Ureter (tissue), 1 donor: ENCODE results near the gene SNX27. TPM values are rescaled to one million over a fixed set of nuclear protein-coding genes. Genes with fewer than 3 reads are reported as not detected.

ENCODE experiments used
- DNase-seq: peaks from one replicate; pipeline ENCODE4 v3.0.0-alpha.2; 2020; ENCODE audit warnings: low spot score
- total RNA-seq: library from RNA; stranded (reverse); gene quantifications from one replicate; pipeline ENCODE4 v1.2.4, GENCODE V29; 2023
- donor health status: DM: yes; HTN: yes; CAD: no.

SNX27 gene
- total RNA-seq, 1 donor from 2014 or later: 48.9 TPM

DNA sequence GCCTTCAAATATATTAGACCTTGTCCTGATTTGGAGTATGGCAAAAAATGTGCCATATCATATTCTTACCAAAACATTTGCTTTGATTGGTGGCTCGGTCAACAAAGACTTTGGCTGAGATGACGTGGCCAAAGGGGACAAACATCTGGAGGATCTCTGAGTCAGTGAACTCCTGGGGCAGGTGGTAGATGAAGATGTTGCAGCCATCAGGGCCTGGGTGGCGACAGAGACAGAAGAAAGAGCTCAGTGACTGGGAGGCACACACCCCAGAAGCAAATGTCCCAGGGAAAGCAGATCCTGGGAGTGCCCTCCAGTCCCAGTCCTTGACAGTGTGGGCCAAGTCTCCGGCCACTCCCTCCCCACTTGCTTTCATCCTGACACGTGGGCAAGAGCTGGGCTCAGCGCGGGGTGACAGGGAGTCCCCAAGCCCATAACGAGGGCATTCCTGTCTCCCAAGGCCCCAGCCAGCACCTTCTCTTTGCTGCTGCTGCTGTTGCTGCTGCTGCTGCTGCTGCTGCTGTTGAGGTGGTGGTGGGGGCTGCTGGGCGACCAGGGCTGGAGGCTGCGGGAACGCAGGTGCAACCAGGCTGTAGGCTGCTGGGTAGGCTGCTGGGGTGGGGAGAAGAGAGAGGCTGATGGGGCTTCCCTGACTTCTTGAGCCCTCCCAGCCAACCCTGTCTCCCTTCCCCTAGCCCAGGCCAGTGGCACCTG, 94.1 kb downstream of the SNX27 start:
- DNase-seq: no peak

DNA sequence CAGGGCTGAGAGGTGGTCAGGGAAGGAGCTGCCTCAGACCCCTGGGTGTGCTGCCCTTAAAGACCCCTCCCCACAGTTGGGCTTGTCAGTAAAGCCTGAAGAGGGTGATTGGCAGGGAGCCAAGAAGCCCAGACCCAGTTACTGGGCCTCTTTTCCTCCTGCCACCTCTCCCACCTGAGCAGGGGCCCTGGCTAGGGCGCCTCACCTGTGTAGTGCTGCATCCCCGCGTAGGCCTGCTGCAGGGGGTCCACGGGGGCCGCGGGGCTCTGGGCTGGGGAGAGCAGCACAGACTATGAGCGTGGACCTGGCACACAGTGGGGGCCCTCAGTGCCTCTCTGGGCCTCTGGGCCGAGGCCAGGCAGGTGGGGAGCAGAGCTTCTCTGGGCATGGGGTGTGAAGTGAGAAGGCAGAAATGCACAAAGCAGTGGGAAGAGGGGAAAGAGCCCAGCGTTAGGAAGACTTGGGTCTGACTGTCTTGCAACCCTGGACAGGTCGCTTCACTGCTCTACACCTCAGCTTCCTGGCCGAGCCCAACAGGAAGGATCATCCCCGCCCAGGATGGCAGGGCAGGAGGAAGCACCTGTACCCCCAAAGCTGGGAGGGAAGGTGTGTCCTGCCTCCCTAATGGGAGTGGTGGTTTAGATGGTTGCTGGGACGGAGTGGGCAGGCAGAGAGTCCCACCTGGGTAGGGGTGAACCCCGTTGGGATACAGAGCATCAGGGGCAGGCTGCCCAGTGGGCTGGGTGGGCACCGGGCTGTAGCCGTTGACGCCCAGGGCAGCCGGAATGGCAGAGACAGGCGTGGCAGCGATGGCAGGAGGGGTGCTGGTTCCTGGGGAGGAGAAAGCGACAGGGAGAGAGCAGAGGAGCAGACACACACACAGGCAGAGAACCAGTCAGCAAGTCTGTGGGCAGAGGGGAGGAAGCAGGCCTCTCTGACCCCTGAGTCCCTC, 94.9 kb downstream of the SNX27 start:
- DNase-seq: no peak

DNA sequence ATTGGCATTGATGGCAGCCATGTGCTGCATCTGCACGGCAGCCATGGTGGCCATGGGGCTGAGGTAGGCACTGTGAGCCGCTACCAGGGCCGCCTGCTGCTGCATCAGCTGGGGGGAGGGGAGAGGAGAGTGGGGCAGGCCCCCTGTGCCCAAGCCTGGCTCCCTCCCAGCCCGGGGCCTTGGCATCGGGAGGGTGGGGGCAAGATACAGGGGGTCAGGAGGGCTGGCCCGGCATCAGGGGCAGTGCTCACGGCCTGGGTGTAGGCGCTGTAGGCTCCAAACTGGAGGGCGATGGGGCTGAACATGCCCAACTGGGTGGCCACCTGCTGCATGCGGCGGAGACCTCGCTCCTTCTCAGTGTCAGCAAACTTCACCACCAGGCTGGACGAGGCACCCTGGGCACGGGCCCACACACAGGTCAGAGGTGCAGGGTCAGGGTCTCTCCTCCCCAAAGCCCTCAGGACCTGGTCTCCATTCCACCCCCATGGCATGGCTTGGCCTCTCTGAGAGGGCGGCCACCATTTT, 95.8 kb downstream of the SNX27 start:
- DNase-seq: no peak

GRCh38 chr1:151708891-151709290, 97.0 kb downstream of the SNX27 start:
- DNase-seq: no peak

- DNase-seq: no peak
These were observed 98.5 kb downstream of the SNX27 start for GRCh38 chr1:151710187-151710840.

- no peak for DNase-seq
These were observed 99.4 kb downstream of the SNX27 start for GRCh38 chr1:151711044-151711800.

- DNase-seq: no peak
These were observed 100.1 kb downstream of the SNX27 start for GRCh38 chr1:151711951-151712350.

DNA sequence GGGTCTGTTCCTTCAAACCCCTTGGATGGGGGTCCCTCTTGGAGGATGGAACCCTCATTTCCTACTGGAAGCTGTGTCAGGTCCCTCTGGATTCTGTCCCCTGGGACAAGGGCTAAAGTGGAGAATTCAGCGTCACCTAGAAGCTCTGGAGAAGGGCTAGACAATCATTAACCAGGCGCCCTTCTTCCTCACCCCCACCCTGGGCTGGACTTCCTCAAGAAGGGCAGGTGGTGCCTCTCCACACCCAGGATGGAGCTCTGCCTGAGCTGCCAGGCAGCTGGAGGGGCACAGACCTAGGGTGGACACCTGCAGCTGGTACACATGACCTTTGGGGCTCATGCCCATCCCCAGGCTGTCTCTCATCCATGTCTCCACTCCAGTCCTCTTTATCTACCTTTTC, 101.2 kb downstream of the SNX27 start:
- DNase-seq: no peak

DNA sequence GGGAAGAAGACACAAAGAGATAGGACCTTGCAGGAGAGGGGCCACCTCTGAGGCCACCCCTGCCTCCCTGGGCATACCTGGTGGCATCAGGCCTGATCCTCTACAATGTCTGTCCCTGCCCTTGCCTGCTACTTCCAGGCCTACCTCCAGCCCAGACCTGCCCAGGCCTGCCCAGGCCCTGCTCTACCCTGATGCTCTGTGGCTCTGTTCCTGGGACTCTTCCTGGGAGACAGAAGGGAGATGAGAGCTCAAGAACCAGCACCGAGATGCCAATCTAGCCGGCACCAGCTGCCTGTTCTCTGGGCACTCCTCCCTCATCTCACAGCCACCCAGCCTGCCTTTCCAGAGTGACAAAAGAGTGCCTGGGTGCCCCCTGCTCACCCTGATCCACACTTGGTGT, 102.0 kb downstream of the SNX27 start:
- no peak for DNase-seq

- DNase-seq: no peak
These were observed 103.2 kb downstream of the SNX27 start for GRCh38 chr1:151714820-151715725.

- no peak for DNase-seq
These were observed 104.0 kb downstream of the SNX27 start for GRCh38 chr1:151715726-151716404.

DNA sequence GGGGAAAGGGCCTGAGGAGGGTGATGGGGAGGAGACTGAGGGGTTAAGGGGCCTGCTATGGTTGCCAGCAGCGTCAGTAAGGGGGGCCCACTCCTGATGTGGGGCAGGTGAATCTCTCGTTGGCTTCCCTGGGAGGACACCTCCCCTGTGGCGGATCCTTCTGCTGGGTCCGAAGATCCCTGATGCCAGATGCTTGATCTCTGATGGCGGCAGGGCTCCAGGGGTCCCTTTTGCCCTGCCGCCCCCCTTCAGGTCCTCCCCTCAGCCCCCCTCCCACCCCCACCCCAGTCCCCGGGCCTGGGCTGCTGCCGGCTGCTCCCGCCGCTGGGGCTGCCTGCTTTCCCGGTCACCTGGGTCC, 104.5 kb downstream of the SNX27 start:
- no peak for DNase-seq

GRCh38 chr1:151716771-151717631, 105.2 kb downstream of the SNX27 start, which contains the start of gene CELF3:
Gene CELF3, minus strand, starts transcription at chr1:151716803. Its CDS starts 783 bp downstream, at chr1:151716020.
- no peak for DNase-seq

- no peak for DNase-seq
These were observed 106.2 kb downstream of the SNX27 start for GRCh38 chr1:151718011-151718431.

- DNase-seq: no peak
These were observed 106.8 kb downstream of the SNX27 start for GRCh38 chr1:151718666-151719065.

DNA sequence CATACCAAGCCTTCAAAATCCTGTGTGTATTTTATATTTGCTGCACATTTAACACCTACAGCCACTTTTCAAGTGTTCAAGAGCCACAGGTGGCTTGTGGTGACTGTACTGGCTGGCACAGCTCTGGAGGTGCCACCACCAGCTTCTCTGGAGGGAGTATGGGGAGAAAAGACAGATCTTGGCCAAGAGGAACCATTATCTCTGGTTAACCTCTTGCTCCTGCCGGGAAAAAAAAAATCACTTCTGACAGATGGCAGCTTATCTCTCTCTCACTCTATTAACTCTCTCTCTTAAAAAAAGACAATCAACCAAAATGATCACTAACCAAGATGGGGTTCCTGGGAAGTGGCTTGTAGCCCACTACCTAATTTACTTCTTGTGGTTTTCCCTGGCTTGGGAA, 108.3 kb downstream of the SNX27 start:
- no peak for DNase-seq

- DNase-seq: no peak
These were observed 108.7 kb downstream of the SNX27 start for GRCh38 chr1:151720554-151720953.

DNA sequence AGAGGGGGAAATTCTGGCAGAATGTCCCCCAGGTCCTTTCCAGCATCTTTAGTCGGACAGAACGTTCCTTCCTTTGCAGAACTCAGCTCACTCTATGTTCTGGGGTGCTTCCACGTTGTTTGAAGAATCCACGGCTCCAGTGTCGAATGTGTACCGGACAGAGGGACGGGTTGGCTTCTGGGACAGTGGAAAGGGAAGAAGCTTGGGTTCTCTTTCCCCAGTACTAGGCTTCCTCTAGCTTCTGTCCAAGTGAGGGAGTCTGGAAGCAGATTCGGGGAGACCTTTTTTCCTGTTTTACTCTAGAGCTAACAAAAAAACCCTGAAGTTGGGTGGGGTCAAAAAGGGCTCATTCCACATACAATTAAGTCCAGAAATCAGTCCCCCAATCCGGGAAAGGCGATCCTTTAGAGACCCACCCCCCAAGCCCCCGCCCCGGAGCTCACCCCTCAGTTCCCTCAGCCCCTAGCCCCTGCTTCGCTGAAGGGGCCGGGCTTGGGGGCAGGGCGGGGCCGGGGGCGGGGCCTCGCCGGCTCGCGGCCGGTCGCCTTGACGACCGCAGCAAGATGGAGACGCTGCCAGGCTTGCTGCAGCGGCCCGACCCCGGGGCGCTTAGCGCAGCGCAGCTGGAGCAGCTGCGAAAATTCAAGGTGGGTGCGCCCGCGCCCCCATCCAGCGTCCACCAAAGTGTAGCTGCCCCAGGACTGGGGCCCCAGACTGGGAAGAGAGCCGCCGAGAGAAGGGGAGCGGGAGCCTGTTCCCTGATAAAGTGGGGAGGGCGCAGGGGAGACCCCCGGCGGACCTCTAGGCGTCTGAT, 109.3 kb downstream of the SNX27 start, which contains the start of gene RIIAD1:
Gene RIIAD1, plus strand, starts transcription at position 549 of the 814 bp plus-strand sequence. Its CDS starts 15 bp downstream, at position 564.
- no peak for DNase-seq
